COLO829 (cell line): Measurements from ENCODE around the gene CCDC9B.

Experiments
- DNase-seq: peaks from one replicate; pipeline ENCODE4 v3.0.0; 2012; ENCODE audit warnings: low spot score

CCDC9B gene

GRCh38 chr15:40307421-40308211 lies 33.1 kb downstream of the CCDC9B start, which contains the start of gene PLCB2:
TSS of gene PLCB2 (minus strand) at chr15:40307935. CDS start at chr15:40307672, 263 bp downstream.
- DNase-seq, result no peak

DNA sequence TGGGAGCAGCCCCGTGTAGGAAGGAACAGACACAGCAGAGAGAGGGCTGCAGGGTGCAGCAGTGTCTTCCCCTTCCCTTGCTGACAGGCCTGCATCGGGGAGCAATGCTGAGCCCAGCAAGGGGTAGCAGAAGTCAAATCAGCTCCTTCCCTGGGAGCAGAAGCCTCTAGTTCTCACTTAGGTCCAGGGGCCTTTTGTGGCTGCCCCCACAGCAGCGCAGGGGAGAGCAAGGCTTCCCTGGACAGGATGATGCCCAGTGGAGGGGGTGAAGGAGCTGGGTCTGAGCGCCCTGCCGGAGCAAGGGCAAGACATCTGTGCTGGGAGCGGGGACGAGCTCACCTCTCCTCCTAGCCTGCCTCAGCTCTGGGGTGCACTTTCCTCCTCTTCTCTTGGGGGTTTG lies 33.8 kb downstream of the CCDC9B start:
- DNase-seq, result no peak

- DNase-seq, result no peak
Measured at GRCh38 chr15:40306371-40306770, 34.4 kb downstream of the CCDC9B start.

DNA sequence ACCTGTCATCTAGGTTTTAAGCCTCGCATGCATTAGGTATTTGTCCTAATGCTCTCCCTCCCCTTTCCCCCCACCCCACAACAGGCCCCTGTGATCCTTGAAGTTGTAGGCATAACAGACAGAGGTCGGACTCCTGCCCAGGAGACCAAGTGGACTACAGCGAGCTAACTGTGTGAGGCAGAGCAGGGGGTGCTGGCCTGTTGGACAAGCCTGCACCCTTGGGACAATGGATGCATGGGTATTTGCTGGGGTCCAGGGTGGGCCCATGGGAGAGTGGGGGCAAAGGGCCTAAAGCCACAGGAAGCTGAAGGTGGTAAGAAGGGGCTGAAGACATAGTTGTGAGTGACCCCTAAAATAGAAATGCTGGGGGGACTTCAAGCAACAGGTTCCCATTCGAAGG lies 35.5 kb downstream of the CCDC9B start:
- DNase-seq, result no peak

DNA sequence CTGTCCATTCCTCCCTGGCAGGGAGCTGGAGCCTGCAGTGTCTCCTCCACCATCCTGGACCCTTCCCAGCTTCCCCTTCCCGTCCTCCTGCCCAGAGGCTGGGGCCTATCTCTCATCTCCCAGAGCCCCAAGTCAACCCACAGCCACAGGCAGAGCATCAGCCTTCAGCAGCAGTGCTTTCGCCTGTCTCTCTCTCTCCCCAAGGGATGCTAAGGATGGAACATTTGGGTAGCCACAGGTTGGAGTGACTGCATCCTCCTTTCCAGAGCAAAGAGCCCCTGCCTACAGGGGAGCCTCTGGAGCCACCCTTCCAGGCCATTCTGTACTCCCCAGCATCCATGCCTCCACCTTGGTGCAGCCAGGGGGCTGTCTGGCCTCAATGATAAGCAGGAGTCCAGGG lies 37.2 kb downstream of the CCDC9B start:
- no peak for DNase-seq

DNA sequence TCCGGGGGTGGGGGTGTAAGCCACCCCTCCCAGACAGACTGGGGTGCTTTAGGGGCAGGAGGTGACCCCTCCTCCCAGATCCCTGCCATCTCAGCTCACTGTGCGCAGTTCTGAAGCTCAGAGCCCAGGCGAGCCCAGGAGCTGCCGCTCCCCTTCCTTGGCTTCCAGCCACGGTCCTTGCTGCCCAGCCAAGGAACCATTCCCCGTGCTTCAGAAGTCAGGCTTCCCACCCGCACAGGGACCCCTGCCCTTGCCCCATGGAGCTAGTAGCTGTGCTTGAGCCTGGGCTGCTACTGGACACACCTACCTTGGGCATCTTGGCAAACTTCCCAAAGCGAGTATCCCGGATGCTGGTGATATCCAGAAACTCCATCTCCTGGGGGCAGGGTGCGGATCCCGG lies 37.8 kb downstream of the CCDC9B start:
- DNase-seq, result no peak

- DNase-seq, result no peak
Measured at GRCh38 chr15:40302288-40302886, 38.4 kb downstream of the CCDC9B start.

DNA sequence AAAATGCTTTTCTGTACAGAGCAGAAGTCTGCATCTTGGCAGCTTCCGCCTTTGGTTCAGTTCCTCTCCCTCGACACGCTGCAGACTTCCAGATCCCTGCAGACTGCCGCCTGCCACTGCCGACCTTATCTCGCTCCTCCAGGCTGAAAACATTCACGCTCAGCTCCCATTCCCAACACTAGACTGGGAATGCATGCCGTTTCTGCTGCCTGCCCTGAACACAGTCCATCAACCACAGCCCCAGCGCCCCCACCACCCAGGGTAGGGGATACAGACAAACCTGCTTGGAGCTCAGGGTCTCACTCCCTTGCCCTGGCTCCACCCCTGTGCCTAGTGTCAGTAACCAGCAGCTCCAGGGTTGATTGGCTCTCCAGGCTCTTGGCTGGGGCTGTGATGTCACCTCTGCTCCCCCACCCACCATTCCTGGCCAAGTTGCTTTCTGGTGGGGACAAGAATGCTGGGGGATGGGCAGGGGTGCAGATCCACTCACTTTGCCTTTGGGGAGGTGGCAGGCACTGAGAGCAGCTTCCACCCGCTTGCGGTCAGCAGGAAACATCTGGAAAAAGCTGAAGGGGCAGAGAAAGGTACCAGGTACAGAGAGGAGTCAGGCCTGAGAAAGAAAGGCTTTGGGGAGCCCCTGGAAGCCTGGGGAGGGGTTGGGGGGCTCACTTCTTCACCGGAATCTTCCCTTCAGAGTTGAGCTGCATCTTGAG lies 39.1 kb downstream of the CCDC9B start:
- DNase-seq, result no peak

DNA sequence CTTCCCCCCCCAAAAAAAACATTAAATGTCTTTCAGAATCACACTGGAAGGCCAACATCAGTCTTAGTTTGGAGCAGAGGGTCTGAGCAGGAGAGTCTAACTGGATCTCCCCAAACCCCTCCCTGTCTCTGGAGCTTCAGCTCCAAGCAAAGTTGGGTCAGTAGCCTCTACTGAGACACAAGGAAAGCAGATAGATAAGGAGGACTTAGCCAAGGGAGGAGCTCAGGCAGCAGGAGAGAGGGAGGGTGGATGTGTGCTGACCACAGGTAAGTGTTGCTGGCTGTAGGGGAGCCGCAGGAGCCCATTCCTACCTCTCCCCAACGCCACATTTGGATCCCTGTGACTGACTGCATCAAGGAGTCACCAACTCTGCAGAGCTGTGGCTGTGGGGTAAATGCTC lies 40.0 kb downstream of the CCDC9B start:
- no peak for DNase-seq

DNA sequence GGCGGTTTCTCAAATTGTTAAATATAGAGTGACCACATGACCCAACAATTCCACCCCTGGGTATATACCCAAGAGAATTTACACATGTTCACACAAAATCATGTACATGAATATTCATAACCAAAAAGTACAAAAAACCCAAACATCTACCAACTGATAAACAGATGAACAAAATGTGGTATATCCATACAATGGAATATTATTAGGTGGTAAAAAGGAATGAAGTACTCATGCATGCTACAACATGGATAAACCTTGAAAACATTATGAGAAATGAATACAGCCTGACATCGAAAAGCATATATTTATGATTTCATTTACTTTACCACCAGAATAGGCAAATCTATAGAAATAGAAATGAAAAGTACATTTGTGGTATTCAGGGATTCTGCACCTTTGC lies 40.4 kb downstream of the CCDC9B start:
- DNase-seq, result no peak

DNA sequence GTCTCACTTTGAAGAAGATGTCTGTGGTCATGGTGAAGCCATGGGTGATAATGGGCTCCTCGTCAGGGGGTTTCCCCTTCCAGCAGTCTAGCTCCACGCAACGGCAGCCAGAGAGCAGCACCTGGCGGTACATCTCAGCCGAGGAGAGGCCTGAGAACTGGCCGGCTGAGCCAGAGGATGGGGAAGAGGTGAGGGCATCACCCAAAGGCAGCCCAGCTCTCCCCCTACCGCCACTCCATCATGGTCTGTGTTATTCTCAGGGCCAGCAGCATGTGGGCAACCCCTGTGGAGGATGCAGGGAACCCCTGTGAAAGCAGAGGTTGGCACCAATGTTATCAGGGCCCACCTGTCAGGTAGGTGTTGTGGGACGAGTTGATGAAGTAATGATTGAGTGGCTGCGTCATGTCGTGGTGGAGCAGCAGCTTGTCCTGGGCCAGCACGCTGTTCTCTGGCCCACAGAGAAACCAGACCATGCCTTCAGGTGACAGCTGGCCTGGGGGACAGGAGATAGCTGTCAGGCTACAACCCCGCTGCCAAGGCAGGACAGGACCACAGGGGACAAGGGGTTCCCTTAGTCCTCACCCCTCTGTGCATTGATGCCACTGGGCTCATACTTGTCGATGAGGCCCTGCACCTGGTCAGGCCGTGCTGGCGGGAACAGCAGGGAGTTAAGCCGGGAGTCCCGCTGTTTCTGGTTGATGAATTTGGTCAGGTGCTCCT lies 42.4 kb downstream of the CCDC9B start:
- DNase-seq, result no peak

- DNase-seq, result no peak
Measured at GRCh38 chr15:40297356-40297755, 43.4 kb downstream of the CCDC9B start.

GRCh38 chr15:40296561-40297230 lies 44.0 kb downstream of the CCDC9B start:
- DNase-seq, result no peak

- no peak for DNase-seq
Measured at GRCh38 chr15:40295877-40296560, 44.7 kb downstream of the CCDC9B start.

GRCh38 chr15:40295297-40295696 lies 45.4 kb downstream of the CCDC9B start:
- DNase-seq, result no peak

- DNase-seq, result no peak
Measured at GRCh38 chr15:40293905-40294895, 46.5 kb downstream of the CCDC9B start.

- no peak for DNase-seq
Measured at GRCh38 chr15:40293006-40293405, 47.7 kb downstream of the CCDC9B start.

- no peak for DNase-seq
Measured at GRCh38 chr15:40292246-40292645, 48.5 kb downstream of the CCDC9B start.

- no peak for DNase-seq
Measured at GRCh38 chr15:40290918-40291574, 49.7 kb downstream of the CCDC9B start.

- DNase-seq, result no peak
Measured at GRCh38 chr15:40290545-40290917, 50.2 kb downstream of the CCDC9B start.
